Germinal center (tissue), 1 donor: ENCODE measurements around the gene PRTN3.
"Not testable (repeated sequence)": the region's sequence is repeated elsewhere in the genome, so short reads cannot be mapped to it uniquely, and the experiment has no call there.

Experiments
- DNase-seq: peaks from one replicate; pipeline ENCODE4 v3.0.0; 2012; ENCODE audit warnings: mixed read lengths, low spot score

The PRTN3 gene

DNA sequence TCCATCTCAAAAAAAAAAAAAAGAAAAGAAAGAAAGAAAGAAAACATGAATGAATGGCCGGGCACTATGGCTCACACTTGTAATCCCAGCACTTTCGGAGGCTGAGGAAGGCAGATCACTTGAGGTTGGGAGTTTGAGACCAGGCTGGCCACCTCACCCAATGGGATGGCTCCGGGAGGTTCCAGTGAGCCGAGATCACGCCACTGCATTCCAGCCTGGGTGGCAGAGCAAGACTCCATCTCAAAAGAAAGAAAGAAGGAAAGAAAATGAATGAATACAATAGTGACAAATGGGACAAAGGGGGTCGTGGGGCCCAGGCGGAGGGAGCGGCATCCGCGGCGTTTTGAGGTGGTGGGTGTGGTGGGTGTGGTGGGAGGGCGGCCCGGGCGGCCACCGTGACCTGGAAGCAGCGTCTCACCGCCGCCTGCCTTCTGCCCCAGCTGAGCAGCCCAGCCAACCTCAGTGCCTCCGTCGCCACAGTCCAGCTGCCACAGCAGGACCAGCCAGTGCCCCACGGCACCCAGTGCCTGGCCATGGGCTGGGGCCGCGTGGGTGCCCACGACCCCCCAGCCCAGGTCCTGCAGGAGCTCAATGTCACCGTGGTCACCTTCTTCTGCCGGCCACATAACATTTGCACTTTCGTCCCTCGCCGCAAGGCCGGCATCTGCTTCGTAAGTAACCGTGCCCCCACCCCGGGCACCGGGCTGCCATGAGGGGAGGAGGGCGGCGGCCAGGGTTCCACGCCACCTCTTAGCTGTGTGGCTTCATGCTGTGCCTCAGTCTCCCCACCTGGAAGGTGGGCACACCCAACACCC, 5.1 kb downstream of the PRTN3 start:
- no peak for DNase-seq

DNA sequence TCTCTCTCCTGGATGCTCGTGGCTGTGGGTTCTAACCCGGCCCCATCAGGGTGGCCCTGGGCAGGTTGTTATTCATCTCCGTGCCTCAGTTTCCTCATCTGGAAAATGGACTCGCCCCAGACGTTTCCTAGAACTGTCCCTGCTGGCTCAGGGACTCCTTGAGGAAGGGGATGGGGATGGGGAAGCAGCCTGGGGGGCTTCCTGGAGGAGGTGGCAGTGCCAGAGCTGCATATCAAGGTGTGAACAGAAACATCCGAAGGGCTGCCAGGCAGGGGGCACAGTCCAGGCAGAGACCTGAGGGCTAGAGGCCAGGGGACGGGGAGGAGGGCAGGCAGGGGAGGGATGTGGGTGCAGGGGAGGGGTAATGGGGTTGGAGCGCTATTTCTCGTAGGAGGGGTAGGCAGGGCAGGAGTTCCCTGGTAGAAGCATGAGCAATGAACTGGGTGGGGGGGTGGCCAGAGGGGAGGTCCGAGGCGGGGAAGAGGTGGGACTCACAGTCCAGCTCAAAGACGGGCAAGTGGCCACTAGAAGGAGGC, 7.7 kb downstream of the PRTN3 start:
- DNase-seq, result no peak

DNA sequence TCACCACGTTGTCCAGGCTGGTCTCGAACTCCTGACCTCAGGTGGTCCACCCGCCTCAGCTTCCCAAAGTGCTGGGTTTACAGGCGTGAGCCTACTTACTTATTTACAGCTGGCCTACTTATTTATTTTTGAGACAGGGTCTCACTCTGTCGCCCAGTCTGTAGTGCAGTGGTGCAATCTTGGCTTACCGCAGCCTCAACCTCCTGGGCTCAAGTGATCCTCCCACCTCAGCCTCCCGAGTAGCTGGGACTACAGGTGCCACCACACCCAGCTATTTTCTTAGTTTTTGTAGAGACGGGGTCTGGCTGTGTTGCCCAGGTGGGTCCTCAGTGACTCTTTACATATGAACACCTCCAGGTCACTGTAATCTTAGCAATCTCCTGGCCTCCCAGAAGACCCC, 8.4 kb downstream of the PRTN3 start:
- DNase-seq, result not testable (repeated sequence)

DNA sequence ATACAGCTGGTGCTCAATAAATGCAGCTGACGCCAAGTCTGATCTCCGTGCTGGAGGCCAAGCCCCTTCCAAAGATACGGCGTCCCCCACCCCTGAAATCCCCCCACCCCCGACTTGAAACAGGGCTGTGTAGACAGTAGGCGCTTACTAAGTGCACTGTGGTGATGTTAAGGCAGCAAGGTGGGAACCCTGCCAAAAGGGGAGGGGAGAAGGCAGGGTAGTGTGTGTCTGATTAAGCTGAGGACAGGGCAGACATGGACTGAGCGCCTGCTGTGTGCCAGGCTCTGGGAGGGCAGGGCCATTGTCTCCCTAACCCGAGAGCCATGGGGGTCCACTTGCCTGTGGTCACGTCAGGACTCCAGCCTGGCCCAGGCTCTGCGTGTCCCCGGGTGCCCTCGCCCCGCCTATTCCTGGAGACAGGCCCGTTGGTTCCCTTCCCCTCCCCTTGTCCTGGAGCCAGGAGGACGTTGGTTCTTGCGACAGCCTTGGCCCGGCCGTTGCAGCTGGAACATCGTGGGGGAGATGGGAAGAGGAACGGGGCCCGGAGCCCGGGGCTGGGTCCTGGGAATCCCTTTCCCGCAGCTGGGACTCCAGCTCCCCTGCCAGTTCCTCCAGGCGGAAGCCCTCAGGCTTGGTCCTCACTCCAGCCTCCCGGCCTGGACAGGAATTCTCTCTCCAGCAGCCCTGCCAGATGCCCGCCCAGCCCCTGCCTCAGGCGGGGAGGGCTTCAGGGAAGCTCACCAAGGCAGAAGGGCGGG, 9.6 kb downstream of the PRTN3 start:
- DNase-seq, result no peak

DNA sequence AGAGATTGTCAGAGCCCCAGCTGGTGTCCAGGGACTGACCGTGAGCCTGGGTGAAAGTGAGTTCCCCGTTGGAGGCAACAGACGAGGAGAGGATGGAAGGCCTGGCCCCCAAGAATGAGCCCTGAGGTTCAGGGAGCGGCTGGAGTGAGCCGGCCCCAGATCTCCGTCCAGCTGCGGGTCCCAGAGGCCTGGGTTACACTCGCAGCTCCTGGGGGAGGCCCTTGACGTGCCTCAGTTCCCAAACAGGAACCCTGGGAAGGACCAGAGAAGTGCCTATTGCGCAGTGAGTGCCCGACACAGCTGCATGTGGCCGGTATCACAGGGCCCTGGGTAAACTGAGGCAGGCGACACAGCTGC, 10.2 kb downstream of the PRTN3 start:
- no peak for DNase-seq

DNA sequence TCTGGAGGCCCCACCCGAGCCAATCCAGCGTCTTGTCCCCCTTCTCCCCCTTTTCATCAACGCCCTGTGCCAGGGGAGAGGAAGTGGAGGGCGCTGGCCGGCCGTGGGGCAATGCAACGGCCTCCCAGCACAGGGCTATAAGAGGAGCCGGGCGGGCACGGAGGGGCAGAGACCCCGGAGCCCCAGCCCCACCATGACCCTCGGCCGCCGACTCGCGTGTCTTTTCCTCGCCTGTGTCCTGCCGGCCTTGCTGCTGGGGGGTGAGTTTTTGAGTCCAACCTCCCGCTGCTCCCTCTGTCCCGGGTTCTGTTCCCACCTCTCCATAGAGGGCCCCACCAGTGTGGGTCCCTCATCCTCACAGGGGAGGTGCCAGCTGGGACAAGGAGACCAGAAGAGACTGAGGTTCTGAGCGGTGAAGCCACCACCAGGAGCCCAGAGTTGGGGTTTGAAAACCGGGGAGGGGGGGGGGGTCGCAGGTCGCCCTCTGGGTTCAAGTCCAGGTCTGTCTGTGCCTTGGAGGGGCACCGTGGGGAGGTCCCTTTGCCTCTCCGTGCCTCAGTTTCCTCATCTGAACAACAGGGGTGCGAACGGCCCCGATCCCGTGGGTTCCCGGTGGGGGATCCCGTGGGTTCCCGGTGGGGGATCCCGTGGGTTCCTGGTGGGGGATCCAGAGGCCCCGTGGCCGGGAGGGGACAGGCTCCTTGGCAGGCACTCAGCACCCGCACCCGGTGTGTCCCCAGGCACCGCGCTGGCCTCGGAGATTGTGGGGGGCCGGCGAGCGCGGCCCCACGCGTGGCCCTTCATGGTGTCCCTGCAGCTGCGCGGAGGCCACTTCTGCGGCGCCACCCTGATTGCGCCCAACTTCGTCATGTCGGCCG, 11.6 kb downstream of the PRTN3 start, which contains the start of gene ELANE:
Gene ELANE (plus strand): TSS at position 168 of the 878 bp plus-strand sequence. CDS start 26 bp downstream, at position 194.
- DNase-seq, result no peak

DNA sequence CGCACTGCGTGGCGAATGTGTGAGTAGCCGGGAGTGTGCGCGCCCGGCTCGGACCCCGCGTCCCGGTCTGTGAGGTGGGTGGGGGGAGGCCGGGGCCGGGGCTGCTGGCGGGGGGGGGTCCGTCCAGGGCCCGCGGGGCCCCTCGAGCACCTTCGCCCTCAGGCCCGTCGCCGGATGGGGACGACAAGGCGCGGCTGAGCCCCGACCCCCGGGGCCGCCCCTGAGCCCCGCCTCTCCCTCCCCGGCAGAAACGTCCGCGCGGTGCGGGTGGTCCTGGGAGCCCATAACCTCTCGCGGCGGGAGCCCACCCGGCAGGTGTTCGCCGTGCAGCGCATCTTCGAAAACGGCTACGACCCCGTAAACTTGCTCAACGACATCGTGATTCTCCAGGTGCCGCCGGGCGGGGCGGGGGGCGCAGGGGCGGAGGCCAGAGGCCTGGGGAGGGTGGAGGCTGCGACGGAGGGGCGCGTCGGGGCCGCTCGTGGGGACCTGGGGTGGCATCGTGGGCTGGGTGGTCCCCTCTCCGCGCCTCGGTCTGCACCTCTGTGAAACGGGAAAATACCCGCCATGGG, 12.3 kb downstream of the PRTN3 start:
- DNase-seq, result no peak

DNA sequence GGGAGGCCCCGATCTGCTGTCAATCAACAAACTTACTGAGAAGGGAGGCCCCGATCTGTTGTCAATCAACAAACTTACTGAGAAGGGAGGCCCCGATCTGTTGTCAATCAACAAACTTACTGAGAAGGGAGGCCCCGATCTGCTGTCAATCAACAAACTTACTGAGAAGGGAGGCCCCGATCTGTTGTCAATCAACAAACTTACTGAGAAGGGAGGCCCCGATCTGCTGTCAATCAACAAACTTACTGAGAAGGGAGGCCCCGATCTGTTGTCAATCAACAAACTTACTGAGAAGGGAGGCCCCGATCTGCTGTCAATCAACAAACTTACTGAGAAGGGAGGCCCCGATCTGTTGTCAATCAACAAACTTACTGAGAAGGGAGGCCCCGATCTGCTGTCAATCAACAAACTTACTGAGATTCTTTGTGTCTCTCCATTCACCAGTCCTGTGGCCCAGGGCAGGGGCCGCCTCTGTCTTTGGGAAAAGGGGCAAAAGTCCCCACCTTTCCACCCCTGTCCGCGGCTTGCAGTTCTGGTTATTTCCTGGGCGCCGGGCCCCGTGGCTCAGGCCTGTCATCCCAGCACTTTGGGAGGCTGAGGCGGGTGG, 12.9 kb downstream of the PRTN3 start:
- DNase-seq, result not testable (repeated sequence)

DNA sequence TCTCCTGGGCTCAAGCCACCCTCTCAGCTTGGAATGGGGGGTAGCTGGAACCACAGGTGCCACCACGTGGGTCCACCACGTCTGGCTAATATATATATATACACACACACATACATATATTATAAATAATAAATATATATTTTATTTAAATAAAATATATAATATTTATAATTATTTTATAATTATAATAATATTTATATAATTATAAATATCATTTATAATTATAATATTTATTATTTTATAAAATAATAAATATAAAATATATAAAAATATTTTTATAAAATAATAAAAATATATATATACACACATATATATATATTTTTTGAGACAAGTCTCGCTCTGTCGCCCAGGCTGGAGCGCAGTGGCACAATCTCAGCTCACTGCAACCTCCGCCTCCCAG, 13.8 kb downstream of the PRTN3 start:
- no peak for DNase-seq

DNA sequence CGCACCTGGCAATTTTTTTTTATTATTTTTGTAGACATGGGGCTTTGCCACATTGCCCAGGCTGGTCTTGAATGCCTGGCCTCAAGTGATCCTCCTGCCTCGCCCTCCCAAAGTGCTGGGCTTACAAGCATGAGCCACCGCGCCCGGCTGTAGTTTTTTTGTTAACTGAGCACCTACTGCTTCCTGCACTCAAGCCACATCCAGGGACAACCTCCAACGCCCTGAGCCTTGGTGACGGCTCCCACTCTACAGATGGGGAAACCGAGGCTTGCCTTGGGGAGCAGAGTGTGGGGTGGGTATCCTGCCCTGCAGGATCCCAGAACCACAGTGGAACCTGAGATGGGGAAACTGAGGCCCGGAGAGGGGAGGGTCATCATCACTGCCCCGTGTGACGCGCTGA, 14.3 kb downstream of the PRTN3 start:
- no peak for DNase-seq

DNA sequence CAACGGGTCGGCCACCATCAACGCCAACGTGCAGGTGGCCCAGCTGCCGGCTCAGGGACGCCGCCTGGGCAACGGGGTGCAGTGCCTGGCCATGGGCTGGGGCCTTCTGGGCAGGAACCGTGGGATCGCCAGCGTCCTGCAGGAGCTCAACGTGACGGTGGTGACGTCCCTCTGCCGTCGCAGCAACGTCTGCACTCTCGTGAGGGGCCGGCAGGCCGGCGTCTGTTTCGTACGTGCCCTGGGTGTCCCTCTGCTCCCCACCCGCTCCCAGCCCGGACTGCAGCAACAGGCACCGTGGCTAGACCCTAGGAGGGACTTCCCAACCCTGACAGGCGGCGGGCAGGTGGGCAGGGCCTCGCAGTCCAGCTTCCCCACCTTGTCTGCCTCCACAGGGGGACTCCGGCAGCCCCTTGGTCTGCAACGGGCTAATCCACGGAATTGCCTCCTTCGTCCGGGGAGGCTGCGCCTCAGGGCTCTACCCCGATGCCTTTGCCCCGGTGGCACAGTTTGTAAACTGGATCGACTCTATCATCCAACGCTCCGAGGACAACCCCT, 14.8 kb downstream of the PRTN3 start:
- DNase-seq, result no peak

DNA sequence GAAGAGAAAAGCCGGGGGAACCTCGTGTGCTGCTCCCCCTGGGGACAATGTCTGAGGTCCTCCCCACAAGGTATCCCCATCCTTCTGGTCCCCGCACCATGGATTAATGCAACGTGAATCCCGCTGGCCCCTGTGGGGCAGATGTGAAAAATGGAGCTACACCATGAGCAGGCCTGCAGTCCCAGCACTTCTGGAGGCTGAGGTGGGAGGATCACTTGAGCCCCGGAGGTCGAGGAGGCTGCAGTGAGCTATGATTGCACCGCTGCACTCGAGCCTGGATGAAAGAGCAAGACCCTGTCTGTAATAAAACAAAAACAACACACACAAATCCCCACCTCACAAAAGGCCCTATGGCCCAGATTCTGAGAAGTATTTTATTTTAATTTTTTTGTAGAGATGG, 17.5 kb downstream of the PRTN3 start:
- DNase-seq, result no peak

DNA sequence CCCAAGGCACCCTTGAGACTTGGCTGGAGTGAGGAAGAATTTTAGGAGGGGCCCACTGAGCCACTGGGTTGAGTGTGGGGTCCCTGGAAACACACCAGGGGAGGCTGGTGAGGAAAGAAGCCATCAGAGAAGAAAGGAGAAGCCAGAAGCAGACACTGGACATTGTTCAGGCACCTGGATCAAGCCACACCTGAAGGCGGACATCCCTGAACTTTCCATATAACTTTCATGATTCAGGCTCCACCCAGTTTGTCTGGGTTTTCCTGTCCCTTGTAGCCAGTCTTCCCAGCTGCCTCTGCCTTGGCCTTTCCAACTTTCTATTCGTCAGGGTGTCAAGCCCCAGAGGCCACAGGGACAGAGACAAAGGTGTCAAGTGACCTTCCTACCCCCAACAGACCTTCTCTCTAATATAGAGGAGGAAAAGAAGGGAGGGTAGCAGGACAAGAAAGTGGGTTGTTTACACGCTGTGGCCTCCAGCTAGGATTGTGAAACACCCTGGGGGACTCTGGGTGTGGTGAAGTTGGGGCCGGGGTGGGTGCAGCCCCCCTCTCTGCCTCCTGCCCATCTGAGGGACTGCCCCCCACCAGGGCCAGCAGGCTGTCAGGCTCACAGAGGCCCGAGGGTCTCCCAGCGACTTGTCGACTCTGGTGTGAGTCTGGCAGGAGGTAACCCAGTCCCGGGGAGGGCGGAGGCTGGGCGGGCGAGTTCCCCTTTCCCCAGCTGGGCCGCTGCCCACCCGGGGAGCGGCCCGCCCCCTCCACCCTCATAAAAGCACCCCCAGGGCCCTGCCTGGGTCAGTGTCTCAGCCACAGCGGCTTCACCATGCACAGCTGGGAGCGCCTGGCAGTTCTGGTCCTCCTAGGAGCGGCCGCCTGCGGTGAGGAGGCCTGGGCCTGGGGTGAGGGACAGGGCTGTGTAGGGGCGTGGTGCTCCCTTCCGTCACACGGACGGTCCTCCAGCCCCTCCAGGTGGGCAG, 18.4 kb downstream of the PRTN3 start, which contains the start of gene CFD:
Gene CFD (plus strand): TSS at position 797 of the 976 bp plus-strand sequence. CDS start 26 bp downstream, at position 823.
- no peak for DNase-seq

DNA sequence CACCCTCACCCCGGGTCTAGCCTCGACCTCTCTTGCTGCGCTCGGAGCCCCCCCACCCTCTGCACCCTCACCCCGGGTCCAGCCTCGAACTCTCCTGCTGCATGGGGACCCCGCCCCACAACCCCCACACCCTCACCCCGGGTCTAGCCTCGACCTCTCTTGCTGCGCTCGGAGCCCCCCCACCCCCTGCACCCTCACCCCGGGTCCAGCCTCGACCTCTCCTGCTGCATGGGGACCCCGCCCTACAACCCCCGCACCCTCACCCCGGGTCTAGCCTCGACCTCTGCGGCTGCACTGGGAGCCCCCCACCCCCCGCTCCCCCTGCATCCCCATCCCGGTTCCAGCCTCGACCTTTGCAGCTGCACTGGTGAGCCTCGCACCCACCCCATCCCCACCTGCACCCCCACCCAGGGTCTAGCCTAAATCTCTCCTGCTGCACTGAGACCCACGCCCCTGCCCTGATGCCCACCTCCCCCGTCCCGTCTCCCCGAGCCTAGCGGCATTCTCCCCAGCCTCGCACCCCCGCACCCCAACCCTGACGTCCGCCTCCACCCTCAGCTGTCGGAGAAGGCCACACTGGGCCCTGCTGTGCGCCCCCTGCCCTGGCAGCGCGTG, 20.4 kb downstream of the PRTN3 start:
- DNase-seq, result no peak

DNA sequence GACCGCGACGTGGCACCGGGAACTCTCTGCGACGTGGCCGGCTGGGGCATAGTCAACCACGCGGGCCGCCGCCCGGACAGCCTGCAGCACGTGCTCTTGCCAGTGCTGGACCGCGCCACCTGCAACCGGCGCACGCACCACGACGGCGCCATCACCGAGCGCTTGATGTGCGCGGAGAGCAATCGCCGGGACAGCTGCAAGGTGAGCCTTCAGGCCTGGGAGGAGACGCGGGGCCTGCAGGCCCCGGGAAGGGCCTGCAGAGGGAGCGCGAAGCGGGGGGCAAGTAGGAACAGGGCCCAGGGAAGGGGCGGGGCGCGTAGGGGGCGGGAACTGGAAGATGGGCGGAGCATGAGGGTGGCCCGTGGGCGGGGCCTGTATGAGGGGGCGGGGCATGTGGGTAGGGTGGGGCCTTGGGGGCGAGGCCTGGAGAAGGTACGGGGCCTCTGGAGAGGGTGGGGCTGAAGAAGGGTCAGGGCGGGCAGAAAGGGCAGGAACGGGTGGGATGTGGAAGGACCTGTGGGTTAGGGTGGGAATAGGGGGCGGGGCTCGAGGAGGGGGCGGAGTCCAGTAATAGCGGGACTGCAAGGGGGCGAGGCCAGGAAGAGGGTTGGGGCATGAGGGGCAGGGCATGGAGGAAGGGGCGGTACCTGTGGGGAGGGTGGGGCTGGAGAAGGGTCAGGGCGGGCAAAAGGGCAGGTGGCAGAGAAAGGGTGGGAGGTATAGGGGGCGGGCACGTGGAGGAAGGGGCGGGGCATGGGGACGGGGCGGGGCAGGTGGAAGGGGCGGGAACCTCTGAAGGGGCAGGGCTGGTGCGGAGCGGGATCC, 21.2 kb downstream of the PRTN3 start:
- peak; percentile 83 for DNase-seq

DNA sequence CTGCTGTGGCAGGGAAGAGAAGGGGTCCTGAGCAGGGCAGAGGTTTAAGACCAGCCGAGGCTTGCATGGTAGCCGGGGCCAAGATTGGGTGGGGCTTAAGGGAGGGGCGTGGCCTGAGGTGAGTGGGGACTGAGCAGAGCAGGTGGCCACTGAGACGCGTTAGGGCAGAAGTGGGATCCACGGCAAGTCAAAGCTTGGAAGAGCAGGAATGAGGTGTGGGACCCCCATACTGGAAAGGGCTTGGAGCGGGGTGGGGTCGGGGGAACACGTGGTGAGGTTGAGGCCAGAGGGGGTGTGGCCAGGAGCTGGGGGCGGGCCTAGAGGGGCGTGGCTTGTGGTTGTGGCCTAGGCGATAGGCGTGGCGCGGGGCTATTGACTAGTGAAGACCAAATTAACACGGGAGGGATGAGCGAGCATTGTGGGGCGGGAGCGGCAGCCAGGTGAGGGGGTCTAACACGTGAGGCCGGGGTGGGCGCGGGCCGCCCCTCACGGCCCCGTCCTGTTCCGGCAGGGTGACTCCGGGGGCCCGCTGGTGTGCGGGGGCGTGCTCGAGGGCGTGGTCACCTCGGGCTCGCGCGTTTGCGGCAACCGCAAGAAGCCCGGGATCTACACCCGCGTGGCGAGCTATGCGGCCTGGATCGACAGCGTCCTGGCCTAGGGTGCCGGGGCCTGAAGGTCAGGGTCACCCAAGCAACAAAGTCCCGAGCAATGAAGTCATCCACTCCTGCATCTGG, 21.9 kb downstream of the PRTN3 start:
- peak; percentile 84 for DNase-seq

DNA sequence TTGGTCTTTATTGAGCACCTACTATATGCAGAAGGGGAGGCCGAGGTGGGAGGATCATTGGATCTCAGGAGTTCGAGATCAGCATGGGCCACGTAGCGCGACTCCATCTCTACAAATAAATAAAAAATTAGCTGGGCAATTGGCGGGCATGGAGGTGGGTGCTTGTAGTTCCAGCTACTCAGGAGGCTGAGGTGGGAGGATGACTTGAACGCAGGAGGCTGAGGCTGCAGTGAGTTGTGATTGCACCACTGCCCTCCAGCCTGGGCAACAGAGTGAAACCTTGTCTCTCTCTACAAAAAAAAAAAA, 22.5 kb downstream of the PRTN3 start:
- no peak for DNase-seq

DNA sequence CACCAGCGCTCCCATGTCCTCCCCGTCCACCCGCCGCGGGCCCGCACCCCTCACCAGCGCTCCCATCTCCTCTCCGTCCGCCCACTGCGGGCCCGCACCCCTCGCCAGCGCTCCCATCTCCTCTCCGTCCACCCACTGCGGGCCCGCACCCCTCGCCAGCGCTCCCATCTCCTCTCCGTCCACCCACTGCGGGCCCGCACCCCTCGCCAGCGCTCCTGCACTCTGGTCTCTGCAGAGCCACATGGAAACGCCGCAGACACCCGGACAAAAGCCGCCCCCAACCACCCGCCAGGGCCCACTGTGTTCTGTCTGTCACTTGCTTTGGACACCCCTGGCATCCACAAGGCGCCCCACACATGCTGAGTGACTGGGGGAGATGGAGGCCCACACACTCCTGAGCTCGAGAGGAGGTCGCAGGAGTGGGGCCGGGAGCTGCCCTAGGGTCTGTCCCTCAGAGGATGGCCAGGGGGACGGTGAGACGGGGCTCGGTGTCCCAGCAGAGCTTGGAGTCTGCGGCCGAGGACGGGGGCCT, 26.0 kb downstream of the PRTN3 start:
- DNase-seq, result no peak
